Nephron progenitor cell (in vitro differentiated cells): ENCODE data around the gene PNO1.

Source experiments
- DNase-seq: peaks from one replicate; pipeline ENCODE4 v3.0.0; 2021
- H3K27ac Mint-ChIP-seq: 2 replicates; pipeline ENCODE4 v1.8.0; 2021; ENCODE audit warnings: mild to moderate bottlenecking, moderate library complexity, mixed read lengths
- H3K27me3 Mint-ChIP-seq: 2 replicates; pipeline ENCODE4 v1.8.0; 2021; ENCODE audit warnings: mild to moderate bottlenecking, low read depth, mixed read lengths; ENCODE audit not compliant: poor library complexity
- H3K36me3 Mint-ChIP-seq: 2 replicates; pipeline ENCODE4 v1.8.0; 2021; ENCODE audit warnings: low read depth, mixed read lengths
- H3K4me1 Mint-ChIP-seq: 2 replicates; pipeline ENCODE4 v1.8.0; 2021; ENCODE audit warnings: mixed read lengths
- H3K4me3 Mint-ChIP-seq: 2 replicates; pipeline ENCODE4 v1.8.0; 2021; ENCODE audit warnings: mild to moderate bottlenecking, moderate library complexity, mixed read lengths
- H3K9me3 Mint-ChIP-seq: 2 replicates; pipeline ENCODE4 v1.8.0; 2021; ENCODE audit warnings: mild to moderate bottlenecking, moderate library complexity, mixed read lengths
- CTCF ChIP-seq: fragments of 200-600 bp; sonication (generic); IDR thresholded peaks from 2 replicates; pipeline ENCODE4 v1.5.0; 2021; ENCODE audit warnings: antibody characterized with exemption

PNO1 gene

GRCh38 chr2:68200157-68200787 lies 42.6 kb downstream of the PNO1 start:
- H3K4me3 Mint-ChIP-seq = no peak overlapping the region
- peaks cover 15% of the 10 kb centered on the region for H3K36me3 Mint-ChIP-seq
- no peak for DNase-seq
- H3K27ac Mint-ChIP-seq = no peak overlapping the region
- TF ChIP-seq CTCF = no peak
- no peaks in the 10 kb centered on the region for H3K27me3 Mint-ChIP-seq
- H3K4me1 Mint-ChIP-seq = no peaks in the 10 kb centered on the region
- H3K9me3 Mint-ChIP-seq = no peaks in the 10 kb centered on the region

GRCh38 chr2:68203587-68203986 lies 45.9 kb downstream of the PNO1 start:
- Mint-ChIP-seq H3K4me3 (no peak overlapping the region), H3K27ac (peak overlapping the region; percentile 34), H3K36me3 (peaks cover 30% of the 10 kb centered on the region), H3K27me3 (no peaks in the 10 kb centered on the region), H3K4me1 (peaks cover 6% of the 10 kb centered on the region), H3K9me3 (no peaks in the 10 kb centered on the region)
- no peak for DNase-seq
- TF ChIP-seq CTCF = no peak

- H3K4me3 Mint-ChIP-seq = no peak overlapping the region
- no peaks in the 10 kb centered on the region for H3K27me3 Mint-ChIP-seq
- TF ChIP-seq CTCF = no peak
- H3K27ac Mint-ChIP-seq = peak overlapping the region; percentile 85
- H3K36me3 Mint-ChIP-seq = peaks cover 51% of the 10 kb centered on the region
- peaks cover 9% of the 10 kb centered on the region for H3K9me3 Mint-ChIP-seq
- DNase-seq = no peak
- H3K4me1 Mint-ChIP-seq = peaks cover 6% of the 10 kb centered on the region
Measured at GRCh38 chr2:68206793-68207192, 49.1 kb downstream of the PNO1 start.

- no peak overlapping the region for H3K4me3 Mint-ChIP-seq
Measured at GRCh38 chr2:68214381-68214780, 56.7 kb downstream of the PNO1 start.

GRCh38 chr2:68216454-68217310 lies 59.0 kb downstream of the PNO1 start:
- H3K4me1 Mint-ChIP-seq = peaks cover 12% of the 10 kb centered on the region
- peaks cover 16% of the 10 kb centered on the region for H3K9me3 Mint-ChIP-seq
- no peak overlapping the region for H3K4me3 Mint-ChIP-seq
- TF ChIP-seq CTCF = no peak
- peaks cover 55% of the 10 kb centered on the region for H3K36me3 Mint-ChIP-seq
- H3K27ac Mint-ChIP-seq = no peak overlapping the region
- DNase-seq = peak; percentile 4
- H3K27me3 Mint-ChIP-seq = peaks cover 3% of the 10 kb centered on the region

More at GRCh38 chr2:68214381-68214780, 56.7 kb downstream of the PNO1 start:
- H3K27me3 Mint-ChIP-seq = peaks cover 3% of the 10 kb centered on the region
- H3K9me3 Mint-ChIP-seq = peaks cover 9% of the 10 kb centered on the region
- peaks cover 12% of the 10 kb centered on the region for H3K4me1 Mint-ChIP-seq
- peaks cover 55% of the 10 kb centered on the region for H3K36me3 Mint-ChIP-seq
- TF ChIP-seq CTCF = no peak
- no peak for DNase-seq
- peak overlapping the region; percentile 16 for H3K27ac Mint-ChIP-seq
